K562 (cell line): ENCODE measurements around the gene TOR1A. TPM values are rescaled to one million over a fixed set of nuclear protein-coding genes. Genes with fewer than 3 reads are reported as not detected.

Experiments used
- CEBPB ChIP-seq: fragments of 450-650 bp; IDR thresholded peaks from 2 replicates; pipeline ENCODE4 v1.6.1; 2016; ENCODE audit warnings: missing genetic modification characterization, missing compliant biosample characterization
- HNRNPL ChIP-seq: fragments of 200-400 bp; formaldehyde crosslinking; IDR thresholded peaks from 2 replicates; pipeline ENCODE4 v1.6.1; 2017; ENCODE audit warnings: low read depth, mild to moderate bottlenecking, low read length
- KDM4B ChIP-seq, 2 experiments: fragments of 450-650 bp in 1 of 2; sonication (generic) in 1 of 2; IDR thresholded peaks; 2 replicates each; pipeline ENCODE4 v1.6.1; 2016 to 2017; ENCODE audit warnings: borderline replicate concordance in 2 of 2, antibody characterized with exemption in 1 of 2, low read depth in 1 of 2, mild to moderate bottlenecking in 1 of 2
- MYBL2 ChIP-seq, 2 experiments: fragments of 450-650 bp in 1 of 2; sonication (generic) in 1 of 2; formaldehyde crosslinking in 1 of 2; IDR thresholded peaks; 2 replicates each; pipeline versions ENCODE4 v1.6.1 to v1.8.1; 2017 to 2022; ENCODE audit warnings: borderline replicate concordance in 1 of 2, inconsistent platforms in 1 of 2, low read depth in 1 of 2, mild to moderate bottlenecking in 1 of 2, missing genetic modification reagents in 1 of 2, moderate library complexity in 1 of 2
- NUFIP1 ChIP-seq: fragments of 450-650 bp; IDR thresholded peaks from 2 replicates; pipeline ENCODE4 v1.6.1; 2018; ENCODE audit not compliant: partially characterized antibody
- POLR2A ChIP-seq: fragments of 450-650 bp; conservative IDR thresholded peaks from 2 replicates; pipeline ENCODE4 v1.6.1; 2016
- SPI1 ChIP-seq: IDR thresholded peaks from 2 replicates; pipeline ENCODE4 v1.6.1; 2011; ENCODE audit warnings: low read depth, low read length, control low read depth, borderline replicate concordance
- THRAP3 ChIP-seq: fragments of 450-650 bp; IDR thresholded peaks from 2 replicates; pipeline ENCODE4 v1.6.1; 2016; ENCODE audit warnings: mild to moderate bottlenecking, inconsistent platforms, borderline replicate concordance
- ZBED1 ChIP-seq: IDR thresholded peaks from 2 replicates; pipeline ENCODE4 v1.6.1; 2014
- ZNF583 ChIP-seq: fragments of 250-450 bp; sonication (Bioruptor Pico); IDR thresholded peaks from 2 replicates; pipeline ENCODE4 v1.4.0; 2020
- polyA plus RNA-seq, 8 experiments: library from polyadenylated mRNA; depleted of rRNA in 4 of 8; stranded (reverse) in 5 of 8; unstranded in 3 of 8; fragments of >200 nt; fragmentation: Nextera tagmentation in 2 of 8; fragmentation: Illumina TruSeq in 1 of 8; extraction: Ambion mirVana in 2 of 8; extraction: Trizol in 1 of 8; gene quantifications; 2 replicates each; pipeline versions ENCODE4 v1.2.1 to v1.2.3, GENCODE V29; 2011 to 2014; ENCODE audit warnings: inconsistent platforms in 1 of 8, missing spikeins in 1 of 8
- total RNA-seq, 7 experiments: library from RNA; depleted of rRNA in 6 of 7; stranded (reverse); fragments of >200 nt in 6 of 7; fragmentation: Illumina TruSeq in 2 of 7; extraction: Trizol in 2 of 7; gene quantifications; 2 replicates each; pipeline versions ENCODE4 v1.2.1 to v1.2.3, GENCODE V29; 2011 to 2021; ENCODE audit warnings: low replicate concordance in 1 of 7
- TF ChIP-seq, protein P1 (sequence below): sonication (generic); formaldehyde crosslinking; IDR thresholded peaks from 2 replicates; pipeline ENCODE4 v1.8.0; 2022; ENCODE audit warnings: mild to moderate bottlenecking, missing genetic modification reagents
- TF ChIP-seq, protein P2 (sequence below): fragments of 450-650 bp; IDR thresholded peaks from 2 replicates; pipeline ENCODE4 v1.6.1; 2017; ENCODE audit warnings: antibody characterized with exemption, mild to moderate bottlenecking
- TF ChIP-seq, protein P3 (sequence below): fragments of 250-450 bp; sonication (Bioruptor Pico); IDR thresholded peaks from 2 replicates; pipeline ENCODE4 v1.8.0; 2021; ENCODE audit warnings: moderate library complexity, mild to moderate bottlenecking, inconsistent platforms
- TF ChIP-seq, protein P4 (sequence below), 2 experiments: IDR thresholded peaks; 2 replicates each; pipeline ENCODE4 v1.6.1; 2012; ENCODE audit warnings: improper control_type of control experiment in 2 of 2, low read depth in 2 of 2, low read length in 2 of 2, borderline replicate concordance in 1 of 2

The TOR1A gene
- total and polyA plus RNA-seq, 9 of the 15 experiments (the other 6 are each of a cell fraction or from before 2014, with no cell fraction given), result 4.5 to 85.8 (median 51.3) TPM

DNA sequence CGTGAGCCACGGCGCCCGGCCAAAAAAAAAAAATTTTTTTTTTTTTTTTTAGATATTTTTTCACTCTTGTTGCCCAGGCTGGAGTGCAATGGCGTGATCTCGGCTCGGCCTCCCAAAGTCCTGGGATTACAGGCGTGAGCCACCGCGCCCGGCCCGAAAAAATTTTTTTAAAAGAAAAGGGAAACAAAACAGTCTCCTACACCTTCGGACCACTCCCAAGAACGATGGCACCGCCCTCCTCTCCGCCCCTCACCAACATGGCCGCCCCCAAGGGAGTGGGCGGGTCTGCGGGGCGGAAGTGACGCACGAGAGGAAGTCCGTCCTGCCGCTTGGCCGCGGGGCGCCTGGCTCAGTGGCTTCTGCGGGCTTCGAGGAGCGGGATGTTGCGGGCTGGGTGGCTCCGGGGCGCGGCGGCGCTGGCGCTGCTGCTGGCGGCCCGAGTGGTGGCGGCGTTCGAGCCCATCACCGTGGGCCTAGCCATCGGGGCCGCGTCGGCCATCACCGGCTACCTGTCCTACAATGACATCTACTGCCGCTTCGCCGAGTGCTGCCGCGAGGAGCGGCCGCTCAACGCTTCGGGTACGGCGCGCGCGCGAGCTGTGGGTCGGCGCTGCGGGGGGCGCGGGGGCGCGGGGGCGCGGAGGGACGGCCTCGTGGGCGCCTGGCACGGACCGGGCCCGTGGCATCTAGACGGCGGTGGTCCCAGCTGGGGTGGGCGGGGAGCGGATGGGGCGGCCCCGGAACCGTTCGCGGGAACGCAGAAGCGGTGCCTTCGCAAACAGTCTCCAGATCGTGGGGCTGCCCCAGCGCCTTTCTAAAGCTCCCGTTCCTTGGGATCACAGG is 20.9 kb downstream of the TOR1A start, which contains the start of gene TOR1B (continued):
- 0 out of 2 replicates have a peak, but pooled peaks have one; percentile 51 for TF ChIP-seq ZBED1
- TF ChIP-seq HNRNPL, result peak; percentile 56; the same call in 1 of the 2 replicates
- TF ChIP-seq, protein P1, sequence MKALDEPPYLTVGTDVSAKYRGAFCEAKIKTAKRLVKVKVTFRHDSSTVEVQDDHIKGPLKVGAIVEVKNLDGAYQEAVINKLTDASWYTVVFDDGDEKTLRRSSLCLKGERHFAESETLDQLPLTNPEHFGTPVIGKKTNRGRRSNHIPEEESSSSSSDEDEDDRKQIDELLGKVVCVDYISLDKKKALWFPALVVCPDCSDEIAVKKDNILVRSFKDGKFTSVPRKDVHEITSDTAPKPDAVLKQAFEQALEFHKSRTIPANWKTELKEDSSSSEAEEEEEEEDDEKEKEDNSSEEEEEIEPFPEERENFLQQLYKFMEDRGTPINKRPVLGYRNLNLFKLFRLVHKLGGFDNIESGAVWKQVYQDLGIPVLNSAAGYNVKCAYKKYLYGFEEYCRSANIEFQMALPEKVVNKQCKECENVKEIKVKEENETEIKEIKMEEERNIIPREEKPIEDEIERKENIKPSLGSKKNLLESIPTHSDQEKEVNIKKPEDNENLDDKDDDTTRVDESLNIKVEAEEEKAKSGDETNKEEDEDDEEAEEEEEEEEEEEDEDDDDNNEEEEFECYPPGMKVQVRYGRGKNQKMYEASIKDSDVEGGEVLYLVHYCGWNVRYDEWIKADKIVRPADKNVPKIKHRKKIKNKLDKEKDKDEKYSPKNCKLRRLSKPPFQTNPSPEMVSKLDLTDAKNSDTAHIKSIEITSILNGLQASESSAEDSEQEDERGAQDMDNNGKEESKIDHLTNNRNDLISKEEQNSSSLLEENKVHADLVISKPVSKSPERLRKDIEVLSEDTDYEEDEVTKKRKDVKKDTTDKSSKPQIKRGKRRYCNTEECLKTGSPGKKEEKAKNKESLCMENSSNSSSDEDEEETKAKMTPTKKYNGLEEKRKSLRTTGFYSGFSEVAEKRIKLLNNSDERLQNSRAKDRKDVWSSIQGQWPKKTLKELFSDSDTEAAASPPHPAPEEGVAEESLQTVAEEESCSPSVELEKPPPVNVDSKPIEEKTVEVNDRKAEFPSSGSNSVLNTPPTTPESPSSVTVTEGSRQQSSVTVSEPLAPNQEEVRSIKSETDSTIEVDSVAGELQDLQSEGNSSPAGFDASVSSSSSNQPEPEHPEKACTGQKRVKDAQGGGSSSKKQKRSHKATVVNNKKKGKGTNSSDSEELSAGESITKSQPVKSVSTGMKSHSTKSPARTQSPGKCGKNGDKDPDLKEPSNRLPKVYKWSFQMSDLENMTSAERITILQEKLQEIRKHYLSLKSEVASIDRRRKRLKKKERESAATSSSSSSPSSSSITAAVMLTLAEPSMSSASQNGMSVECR (CRISPR knock-in tag), result peak; percentile 92
- TF ChIP-seq SPI1, result peak; percentile 92
- peak; percentile 87 for TF ChIP-seq POLR2A
- no peak for TF ChIP-seq MYBL2 (IDR thresholded peaks at IDR 0.05; ENCODE audit: low read depth)
- no peak for TF ChIP-seq MYBL2 (CRISPR knock-in tag; IDR thresholded peaks at IDR 0.05; ENCODE audit: borderline replicate concordance)
- TF ChIP-seq, protein P2, sequence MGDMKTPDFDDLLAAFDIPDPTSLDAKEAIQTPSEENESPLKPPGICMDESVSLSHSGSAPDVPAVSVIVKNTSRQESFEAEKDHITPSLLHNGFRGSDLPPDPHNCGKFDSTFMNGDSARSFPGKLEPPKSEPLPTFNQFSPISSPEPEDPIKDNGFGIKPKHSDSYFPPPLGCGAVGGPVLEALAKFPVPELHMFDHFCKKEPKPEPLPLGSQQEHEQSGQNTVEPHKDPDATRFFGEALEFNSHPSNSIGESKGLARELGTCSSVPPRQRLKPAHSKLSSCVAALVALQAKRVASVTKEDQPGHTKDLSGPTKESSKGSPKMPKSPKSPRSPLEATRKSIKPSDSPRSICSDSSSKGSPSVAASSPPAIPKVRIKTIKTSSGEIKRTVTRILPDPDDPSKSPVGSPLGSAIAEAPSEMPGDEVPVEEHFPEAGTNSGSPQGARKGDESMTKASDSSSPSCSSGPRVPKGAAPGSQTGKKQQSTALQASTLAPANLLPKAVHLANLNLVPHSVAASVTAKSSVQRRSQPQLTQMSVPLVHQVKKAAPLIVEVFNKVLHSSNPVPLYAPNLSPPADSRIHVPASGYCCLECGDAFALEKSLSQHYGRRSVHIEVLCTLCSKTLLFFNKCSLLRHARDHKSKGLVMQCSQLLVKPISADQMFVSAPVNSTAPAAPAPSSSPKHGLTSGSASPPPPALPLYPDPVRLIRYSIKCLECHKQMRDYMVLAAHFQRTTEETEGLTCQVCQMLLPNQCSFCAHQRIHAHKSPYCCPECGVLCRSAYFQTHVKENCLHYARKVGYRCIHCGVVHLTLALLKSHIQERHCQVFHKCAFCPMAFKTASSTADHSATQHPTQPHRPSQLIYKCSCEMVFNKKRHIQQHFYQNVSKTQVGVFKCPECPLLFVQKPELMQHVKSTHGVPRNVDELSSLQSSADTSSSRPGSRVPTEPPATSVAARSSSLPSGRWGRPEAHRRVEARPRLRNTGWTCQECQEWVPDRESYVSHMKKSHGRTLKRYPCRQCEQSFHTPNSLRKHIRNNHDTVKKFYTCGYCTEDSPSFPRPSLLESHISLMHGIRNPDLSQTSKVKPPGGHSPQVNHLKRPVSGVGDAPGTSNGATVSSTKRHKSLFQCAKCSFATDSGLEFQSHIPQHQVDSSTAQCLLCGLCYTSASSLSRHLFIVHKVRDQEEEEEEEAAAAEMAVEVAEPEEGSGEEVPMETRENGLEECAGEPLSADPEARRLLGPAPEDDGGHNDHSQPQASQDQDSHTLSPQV, result no peak
- TF ChIP-seq, protein P3, sequence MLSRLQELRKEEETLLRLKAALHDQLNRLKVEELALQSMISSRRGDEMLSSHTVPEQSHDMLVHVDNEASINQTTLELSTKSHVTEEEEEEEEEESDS (CRISPR knock-in tag), result no peak
- TF ChIP-seq ZNF583 (CRISPR knock-in tag), result no peak
- no peak for TF ChIP-seq THRAP3
- TF ChIP-seq, protein P4, sequence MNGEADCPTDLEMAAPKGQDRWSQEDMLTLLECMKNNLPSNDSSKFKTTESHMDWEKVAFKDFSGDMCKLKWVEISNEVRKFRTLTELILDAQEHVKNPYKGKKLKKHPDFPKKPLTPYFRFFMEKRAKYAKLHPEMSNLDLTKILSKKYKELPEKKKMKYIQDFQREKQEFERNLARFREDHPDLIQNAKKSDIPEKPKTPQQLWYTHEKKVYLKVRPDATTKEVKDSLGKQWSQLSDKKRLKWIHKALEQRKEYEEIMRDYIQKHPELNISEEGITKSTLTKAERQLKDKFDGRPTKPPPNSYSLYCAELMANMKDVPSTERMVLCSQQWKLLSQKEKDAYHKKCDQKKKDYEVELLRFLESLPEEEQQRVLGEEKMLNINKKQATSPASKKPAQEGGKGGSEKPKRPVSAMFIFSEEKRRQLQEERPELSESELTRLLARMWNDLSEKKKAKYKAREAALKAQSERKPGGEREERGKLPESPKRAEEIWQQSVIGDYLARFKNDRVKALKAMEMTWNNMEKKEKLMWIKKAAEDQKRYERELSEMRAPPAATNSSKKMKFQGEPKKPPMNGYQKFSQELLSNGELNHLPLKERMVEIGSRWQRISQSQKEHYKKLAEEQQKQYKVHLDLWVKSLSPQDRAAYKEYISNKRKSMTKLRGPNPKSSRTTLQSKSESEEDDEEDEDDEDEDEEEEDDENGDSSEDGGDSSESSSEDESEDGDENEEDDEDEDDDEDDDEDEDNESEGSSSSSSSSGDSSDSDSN (IDR thresholded peaks at IDR 0.05; ENCODE audit: borderline replicate concordance in 1 of 2, low read depth in 2 of 2, low read length in 2 of 2), result peak; percentile 97 to 99
- TF ChIP-seq NUFIP1, result no peak
- TF ChIP-seq CEBPB (tag), result no peak
- peak in 1 of 2 experiments; percentile 80; a peak in 1 of 4 replicates for TF ChIP-seq KDM4B (IDR thresholded peaks at IDR 0.05; ENCODE audit: borderline replicate concordance in 2 of 2, low read depth in 1 of 2)
